Measurements from ENCODE around the gene CLEC18A.
"Not testable (repeated sequence)": the region's sequence is repeated elsewhere in the genome, so short reads cannot be mapped to it uniquely, and the experiment has no call there.

Gene CLEC18A

DNA sequence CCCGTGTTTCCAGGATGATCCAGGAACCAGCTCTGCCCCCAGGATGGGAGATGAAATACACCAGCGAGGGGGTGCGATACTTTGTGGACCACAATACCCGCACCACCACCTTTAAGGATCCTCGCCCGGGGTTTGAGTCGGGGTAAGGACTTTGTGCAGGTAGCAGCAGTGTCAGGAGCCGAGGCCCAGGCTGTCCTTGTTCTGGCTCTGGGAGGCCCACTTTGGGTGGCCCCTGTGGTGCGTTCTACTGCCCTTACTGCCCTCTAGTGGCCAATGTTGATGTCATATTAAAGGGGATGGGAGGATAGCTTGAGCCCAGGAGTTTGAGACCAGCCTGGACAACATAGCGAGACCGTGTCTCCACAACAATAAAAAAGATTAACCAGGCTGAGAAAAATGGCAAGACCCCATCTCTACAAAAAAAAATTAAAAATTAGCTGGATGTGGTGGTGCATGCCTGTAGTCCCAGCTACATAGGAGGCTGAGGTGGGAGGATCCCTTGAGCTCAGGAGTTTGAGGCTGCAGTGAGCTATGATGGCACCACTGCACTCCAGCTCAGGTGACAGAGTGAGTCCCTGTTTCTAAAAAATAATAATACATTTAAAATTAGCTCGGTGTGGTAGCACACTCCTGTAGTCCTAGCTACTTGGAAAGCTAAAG is 20.9 kb upstream of the CLEC18A start:
- no peak for DNase-seq (ENCODE audit: low read depth)

DNA sequence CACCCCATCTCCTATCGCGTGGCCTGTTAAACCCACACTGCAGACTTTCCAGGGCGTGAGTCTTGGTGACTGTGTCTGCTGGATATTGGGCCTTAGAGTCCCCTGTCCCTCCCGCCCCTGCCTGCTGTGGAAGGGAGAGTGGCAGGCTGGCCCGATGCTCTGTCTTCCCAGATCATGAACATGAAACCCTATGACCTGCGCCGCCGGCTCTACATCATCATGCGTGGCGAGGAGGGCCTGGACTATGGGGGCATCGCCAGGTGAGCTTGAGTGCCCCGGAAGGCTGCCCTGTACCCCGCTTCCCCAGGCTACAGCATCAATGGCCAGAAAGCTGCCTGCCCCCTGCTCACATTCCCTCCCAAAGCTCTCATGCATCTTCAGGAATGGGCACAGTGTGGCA is 19.5 kb upstream of the CLEC18A start:
- DNase-seq (ENCODE audit: low read depth) = no peak

DNA sequence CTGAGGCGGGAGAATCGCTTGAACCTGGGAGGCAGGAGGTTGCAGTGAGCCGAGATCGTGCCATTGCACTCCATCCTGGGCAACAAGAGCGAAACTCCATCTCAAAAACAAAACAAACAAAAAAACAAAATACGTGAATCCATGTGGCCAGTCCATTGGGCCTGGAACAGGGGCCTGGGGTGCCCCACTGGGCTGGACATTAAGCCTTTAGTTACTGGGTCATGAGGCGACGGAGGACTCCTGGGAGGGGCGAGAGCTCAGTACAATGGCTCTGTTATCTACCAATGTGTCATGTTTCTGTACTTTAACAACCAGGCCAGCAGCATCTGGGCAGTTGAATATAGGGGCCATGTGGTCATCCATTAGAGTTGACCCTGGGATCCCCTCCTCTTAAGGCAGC is 18.9 kb upstream of the CLEC18A start:
- DNase-seq (ENCODE audit: low read depth) = no peak

DNA sequence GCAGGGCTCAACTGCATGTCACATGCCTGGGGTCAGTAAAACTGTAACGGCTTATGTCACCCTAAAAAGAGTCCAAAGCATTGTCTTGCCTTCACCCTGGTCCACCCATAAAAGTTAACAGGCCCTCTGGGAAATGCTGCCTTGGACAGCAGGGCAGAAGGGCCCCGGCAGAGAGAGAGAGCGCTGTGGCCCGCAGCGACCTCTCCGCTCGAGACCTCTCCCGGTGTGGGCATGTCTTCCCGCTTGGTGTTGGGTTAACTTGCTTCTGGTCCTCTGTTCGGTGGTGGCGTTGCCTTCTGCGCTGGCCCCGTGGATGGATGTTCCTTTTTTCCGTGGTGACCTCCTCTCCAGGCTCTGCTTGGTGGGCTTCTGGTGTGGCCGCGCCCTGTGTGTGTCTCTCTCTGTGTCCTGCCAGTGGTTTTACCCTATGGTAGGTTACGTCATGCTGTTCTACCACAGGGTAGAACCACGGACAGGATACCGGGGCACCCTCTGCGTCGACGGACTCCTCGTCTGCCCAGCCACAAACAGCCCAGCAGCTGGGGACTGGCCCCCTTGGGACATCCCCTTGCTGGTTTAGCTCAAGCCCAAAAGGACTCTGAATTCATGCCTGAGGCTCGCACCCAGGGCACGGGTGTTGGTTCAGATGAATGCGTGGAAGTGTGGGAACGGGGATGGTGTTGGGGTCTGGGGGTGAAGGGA is 18.3 kb upstream of the CLEC18A start:
- DNase-seq (ENCODE audit: low read depth) = no peak

DNA sequence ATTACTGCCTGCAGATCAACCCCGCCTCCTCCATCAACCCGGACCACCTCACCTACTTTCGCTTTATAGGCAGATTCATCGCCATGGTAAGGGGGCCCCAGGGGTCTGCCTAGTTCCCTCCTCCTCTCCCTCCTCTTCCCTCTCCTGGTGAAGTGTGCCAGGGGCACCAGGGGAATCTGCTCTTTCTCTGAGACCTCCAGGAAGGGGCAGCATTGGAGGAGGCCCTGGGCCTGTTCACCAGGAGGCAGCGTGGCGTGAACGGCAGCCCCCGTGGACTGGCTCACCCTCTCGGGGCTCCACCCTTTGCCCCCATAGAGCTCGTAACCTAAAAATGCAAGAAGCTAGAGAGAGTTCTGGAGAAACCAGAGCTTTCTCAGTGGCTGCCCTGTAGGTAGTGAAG is 17.1 kb upstream of the CLEC18A start:
- no peak for DNase-seq (ENCODE audit: low read depth)

DNA sequence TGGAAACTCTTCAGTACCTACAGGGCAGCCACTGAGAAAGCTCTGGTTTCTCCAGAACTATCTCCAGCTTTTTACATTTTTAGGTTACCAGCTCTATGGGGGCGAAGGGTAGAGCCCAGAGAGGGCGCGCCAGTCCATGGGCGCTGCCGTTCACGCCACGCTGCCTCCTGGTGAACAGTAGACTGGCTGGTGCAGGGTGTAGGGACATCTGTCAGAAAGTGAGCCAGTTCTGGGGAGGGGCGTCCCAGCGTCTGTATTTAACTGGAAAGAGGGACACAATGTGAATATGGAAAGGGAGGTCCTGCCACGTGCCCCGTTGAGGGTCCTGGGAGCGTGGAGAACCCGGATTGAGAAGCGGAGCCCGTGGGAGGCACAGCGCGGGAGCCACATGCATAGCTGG is 16.4 kb upstream of the CLEC18A start:
- no peak for DNase-seq (ENCODE audit: low read depth)

DNA sequence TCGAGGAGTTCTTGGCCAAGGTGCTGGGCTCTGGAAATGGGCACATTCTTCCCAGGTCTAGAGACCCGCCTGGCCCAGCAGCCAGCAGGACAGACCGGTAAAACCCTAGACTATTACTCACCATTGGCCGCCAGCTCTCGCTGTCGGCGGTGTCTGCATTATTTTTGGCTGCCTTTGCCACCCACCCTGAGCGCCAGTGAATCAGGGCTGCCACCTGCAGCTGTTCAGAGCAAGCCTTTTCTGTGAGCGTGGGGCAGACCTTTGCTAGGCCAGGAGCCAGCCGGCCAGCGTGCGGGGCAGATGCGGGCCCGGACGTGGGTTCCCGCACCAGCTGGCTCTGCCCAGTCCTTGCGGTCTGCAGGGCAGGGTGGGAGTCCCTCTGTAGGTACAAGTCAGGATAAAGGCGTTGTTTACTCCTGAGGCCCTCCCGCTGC is 15.8 kb upstream of the CLEC18A start:
- no peak for DNase-seq (ENCODE audit: low read depth)

DNA sequence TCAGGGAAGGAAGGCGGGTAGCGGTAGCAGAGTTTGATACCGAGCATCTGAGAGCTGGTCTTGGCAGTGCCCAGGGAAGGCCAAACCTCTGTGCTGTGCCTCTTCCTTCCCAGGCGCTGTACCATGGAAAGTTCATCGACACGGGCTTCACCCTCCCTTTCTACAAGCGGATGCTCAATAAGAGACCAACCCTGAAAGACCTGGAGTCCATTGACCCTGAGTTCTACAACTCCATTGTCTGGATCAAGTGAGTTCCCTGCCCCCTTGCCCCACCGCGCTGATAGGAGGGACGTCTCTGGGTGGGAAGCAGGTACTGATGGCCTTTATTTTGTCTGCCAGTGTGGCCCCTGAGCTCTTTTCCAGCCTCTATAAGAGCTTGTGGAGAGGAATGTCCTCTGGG is 15.4 kb upstream of the CLEC18A start:
- no peak for DNase-seq (ENCODE audit: low read depth)

DNA sequence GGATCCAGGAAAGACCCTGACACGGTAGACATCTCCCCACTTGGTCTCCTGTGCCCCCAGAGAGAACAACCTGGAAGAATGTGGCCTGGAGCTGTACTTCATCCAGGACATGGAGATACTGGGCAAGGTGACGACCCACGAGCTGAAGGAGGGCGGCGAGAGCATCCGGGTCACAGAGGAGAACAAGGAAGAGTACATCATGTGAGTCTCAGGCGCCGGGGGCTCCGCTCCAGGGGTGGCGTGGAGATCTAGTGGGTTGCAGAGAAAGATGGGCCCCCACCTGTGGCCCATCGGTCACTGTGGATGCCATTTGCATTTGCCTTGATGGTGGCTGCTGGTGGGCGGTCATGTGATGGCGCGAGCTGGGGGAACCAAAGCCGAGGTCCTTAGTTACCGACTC is 14.9 kb upstream of the CLEC18A start:
- no peak for DNase-seq (ENCODE audit: low read depth)

DNA sequence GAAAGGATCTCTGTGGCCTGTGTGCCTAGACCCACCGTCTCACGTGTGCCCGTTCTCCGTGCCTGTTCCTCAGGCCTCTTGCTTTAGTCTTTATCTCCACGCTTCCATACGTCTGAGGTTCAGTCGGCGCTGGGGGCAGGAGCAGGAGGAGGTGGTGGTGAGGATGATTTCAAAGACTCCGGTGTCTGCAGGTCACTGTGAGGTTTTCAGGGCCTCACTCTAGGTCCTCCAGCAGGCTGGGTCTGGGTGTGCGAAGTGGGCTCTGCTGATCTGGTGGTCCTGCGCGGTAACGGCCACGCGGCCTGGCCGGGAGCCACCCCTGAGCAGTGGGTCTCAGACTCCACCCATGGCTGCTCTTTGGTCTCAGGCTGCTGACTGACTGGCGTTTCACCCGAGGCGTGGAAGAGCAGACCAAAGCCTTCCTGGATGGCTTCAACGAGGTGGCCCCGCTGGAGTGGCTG is 14.4 kb upstream of the CLEC18A start:
- DNase-seq (ENCODE audit: low read depth) = no peak

DNA sequence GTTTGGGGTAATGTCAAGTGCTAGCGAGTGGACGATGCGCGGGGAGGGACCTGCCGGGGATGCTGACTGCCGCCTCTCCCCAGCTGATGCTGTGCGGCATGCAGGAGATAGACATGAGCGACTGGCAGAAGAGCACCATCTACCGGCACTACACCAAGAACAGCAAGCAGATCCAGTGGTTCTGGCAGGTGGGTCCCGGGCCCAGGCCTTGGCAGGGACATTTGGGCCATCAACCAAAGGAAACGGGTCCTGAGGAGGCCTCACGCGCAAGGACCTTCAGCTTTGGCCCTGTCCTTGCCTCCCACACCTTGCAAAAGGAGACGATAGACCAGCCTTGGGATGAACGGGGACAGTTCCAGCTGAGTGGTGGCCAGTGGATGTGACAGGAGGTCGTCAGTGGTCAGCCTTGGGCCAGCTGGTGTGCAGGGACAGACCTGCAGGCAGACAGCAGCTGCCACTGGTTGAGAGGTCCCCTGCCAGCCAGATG is 13.6 kb upstream of the CLEC18A start:
- DNase-seq (ENCODE audit: low read depth) = no peak

DNA sequence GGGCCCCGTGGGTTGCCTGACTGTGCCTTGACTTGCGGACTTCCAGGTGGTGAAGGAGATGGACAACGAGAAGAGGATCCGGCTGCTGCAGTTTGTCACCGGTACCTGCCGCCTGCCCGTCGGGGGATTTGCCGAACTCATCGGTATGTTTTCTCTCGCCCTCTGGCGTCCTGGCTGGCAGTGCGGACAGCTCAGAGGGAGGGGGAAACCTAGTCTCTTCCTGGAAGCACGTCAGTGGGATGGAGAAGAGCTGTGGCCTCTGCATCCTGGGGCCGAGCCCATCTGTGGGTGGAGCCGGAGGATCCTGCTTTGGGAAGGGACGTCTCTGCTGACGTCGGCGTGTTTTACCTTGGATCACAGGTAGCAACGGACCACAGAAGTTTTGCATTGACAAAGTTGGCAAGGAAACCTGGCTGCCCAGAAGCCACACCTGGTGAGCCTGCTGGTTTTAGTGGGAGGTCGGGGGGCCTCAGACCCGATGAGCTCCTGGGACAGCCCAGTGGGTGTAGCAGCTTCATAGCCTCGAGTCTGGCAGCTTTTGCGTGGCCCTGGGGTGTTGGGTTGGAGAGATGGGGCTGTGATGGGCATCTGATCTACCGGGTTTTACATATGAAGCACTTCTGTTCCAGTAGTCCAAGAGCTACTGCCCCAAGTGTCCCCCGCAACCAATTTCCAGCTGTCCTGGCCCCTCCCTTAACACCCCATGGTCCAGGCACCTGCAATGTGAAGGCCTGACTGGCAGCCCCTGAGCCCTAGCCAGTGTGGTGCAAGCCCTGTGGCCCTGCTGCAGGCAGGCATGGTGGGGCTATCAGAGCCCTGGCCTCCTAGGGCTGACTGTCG is 11.9 kb upstream of the CLEC18A start:
- DNase-seq (ENCODE audit: low read depth) = no peak

DNA sequence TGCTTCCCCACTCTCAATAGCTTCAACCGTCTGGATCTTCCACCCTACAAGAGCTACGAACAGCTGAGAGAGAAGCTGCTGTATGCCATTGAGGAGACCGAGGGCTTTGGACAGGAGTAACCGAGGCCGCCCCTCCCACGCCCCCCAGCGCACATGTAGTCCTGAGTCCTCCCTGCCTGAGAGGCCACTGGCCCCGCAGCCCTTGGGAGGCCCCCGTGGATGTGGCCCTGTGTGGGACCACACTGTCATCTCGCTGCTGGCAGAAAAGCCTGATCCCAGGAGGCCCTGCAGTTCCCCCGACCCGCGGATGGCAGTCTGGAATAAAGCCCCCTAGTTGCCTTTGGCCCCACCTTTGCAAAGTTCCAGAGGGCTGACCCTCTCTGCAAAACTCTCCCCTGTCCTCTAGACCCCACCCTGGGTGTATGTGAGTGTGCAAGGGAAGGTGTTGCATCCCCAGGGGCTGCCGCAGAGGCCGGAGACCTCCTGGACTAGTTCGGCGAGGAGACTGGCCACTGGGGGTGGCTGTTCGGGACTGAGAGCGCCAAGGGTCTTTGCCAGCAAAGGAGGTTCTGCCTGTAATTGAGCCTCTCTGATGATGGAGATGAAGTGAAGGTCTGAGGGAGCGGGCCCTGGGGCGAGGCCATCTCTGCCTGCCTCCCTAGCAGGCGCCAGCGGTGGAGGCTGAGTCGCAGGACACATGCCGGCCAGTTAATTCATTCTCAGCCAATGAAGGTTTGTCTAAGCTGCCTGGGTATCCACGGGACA is 11.1 kb upstream of the CLEC18A start:
- DNase-seq (ENCODE audit: low read depth) = no peak

DNA sequence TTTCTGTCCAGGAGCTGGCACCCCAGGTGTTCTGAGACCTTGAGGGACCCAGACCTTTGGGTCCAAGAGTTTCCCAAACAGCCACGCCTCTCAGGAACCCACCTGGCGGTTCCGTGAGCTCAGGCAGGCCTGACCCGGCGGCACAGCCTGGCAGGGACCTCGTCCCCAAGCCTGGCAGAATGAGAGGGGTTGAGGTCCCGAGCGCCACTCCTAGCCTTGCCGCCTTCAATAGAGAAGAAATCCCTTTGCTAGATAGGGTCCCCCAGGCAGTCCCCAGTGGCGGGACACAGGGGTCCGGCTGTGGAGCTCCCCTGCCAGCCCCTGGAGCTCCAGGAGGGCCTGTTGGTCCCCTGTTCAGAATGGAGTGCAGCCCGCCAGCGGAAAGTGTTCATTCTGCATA is 10.5 kb upstream of the CLEC18A start:
- DNase-seq (ENCODE audit: low read depth) = no peak

DNA sequence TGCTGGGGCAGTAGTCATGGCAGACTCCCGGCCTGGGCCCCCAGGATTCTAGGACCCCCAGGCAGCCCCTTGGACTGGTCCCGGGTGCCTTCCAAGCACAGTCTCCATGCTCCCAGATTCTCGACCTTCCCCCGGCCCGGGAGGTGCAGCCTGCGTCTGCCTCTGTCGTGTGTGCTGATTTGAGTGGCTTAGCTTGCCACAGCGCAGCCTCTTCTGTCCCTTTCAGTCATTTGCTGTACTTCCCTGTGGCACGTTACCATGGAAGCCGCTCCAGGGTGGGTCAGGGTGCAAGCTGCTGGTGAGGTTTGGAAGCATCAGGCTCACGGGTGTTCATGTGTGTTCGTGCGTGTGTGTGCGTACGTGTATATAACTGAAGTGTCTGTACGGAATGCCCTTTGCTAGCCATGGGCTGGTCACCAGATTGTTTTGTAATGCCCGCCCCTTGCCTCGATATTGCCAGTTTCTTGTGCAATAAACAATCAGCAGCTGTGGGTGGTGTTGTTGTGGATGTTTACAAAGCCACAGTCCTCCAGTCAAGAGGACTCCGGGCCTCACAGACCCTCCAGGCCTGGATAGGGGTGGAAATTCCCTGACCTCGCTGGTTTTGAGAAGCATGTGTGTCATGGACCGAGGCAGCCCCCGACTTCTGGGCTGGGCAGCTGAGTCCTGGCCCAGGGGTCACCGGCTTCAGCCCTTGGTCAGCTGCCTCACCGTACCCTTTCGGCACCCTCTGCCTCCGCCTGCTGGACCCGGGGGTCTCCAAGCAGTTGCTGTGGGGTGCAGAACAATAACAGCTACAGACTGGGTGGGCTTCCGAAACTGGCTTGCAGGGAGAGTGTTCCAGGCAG is 9.7 kb upstream of the CLEC18A start:
- DNase-seq (ENCODE audit: low read depth) = no peak

DNA sequence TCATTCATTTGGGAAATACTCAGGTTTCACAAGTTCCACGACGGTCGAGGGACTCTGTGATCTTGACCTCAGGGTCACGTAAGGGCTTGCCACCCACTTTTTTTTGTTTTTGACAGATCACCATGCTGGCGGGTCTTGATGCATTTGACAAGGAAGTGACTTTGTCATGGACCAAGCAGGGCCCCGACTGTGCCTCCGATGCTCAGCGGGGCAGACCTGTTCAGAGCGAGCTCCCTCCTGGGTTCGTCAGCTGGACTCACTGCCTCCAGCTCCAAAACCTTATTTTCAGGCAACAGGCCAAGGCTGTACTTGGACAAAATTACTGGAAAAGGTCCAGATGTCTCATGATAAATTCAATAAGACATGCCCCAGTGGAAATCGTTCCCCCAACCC is 9.0 kb upstream of the CLEC18A start:
- no peak for DNase-seq (ENCODE audit: low read depth)

DNA sequence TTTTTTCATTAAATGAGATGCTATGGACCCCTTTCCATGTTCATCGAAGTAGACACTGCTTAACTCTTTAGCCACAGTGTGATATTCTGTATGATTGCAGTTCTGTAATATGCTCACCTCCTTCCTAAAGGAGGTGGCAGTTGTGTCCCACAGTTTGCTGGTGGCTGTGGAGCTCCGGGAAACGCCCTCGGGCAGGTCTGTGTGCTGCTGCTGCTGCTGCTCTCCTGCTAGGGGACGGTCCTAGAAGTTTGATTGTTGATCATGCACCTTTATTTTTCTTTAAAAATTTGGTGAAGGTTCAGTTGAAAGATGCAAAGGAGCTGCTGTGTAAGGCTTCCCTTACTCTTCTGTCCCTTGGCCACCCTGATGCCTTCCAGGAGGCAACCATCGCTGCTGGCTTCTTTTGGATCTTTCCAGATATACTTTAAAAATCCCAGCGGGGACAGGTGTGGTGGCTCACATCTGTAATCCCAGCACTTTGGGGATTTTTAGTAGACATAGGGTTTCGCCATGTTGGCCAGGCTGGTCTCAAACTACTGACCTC is 8.4 kb upstream of the CLEC18A start:
- no peak for DNase-seq (ENCODE audit: low read depth)

DNA sequence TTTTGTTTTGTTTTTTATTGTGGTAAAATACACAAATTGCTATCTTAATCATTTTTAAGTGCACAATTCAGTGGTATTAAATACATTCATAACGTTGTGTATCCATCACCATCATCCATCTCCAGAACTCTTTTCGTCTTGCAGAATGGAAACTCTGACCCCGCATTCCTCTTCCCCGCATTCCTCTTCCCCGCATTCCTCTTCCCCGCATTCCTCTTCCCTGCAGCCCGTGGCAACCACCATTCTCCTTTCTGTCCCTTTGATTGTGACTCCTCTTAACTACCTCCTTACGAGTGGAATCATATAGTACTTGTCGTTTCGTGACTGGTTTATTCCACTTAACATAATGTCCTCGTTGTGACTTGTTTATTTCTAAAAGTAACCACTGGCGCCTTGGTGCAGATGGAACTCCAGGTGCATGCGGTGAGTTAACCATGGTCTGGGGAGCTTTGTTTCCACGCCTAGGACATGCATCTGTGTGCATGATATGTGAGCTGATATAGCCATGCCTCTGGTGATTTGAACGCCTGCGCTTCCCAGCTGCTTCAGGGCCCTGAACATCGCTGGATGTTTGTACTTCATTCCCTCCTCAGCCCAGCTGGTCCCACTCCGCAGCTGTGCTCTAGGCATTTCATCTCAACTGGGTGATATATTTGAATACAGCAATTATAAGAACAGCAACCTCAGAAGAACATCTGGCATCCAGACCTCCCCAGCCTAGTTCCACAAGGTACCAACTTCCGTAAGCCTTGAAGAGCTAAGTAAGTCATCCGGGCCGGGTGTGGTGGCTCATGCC is 7.7 kb upstream of the CLEC18A start:
- DNase-seq (ENCODE audit: low read depth) = not testable (repeated sequence)

DNA sequence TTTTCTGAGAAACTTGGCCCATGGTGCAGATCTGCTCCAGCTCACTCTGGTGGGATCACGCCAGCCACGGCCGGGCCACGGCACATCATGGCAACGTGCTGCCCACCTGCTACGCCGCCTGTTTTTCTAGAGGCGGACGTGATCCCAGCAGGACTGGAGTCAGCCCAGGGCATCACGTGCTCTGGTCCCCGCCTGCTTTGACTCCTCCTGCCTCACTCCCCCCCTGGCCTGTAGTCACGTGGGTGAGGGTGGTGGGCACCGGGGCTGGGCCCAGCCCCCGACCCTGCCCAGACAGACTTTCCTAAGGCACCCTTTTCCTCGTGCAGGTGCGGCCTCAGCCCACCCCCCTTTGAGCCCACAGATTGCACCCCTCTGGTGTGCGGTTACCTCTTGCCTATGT is 723 bp upstream of the CLEC18A start:
- DNase-seq (ENCODE audit: low read depth) = not testable (repeated sequence)

DNA sequence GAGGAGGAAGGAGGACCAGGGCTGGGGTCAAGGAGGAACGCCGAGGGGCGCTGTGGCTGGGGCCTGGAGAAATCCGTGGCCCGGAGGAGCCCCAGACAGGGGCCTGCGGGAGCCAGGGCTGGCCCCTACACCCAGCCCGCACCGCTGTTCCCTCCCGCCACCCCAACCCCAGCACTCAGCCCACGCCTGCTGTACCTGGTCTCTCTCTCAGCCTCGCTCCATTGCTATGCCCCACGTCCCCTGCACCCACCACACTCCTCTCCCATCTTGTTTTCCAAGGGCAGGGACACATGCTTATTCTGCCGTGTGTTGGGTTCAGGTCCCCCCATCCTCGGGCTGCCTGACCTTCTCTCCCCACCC is 518 bp downstream of the CLEC18A start:
- DNase-seq (ENCODE audit: low read depth) = not testable (repeated sequence)

All from HS-27A (cell line).